KMS-11 (cell line): ENCODE results near the gene POLD3.

ENCODE experiments used
- H2AFZ ChIP-seq: fragments of 200-600 bp; sonication (generic); 2 replicates; pipeline ENCODE4 v1.6.1; 2016; ENCODE audit warnings: antibody characterized with exemption, mixed run types, low read depth
- H3K27ac ChIP-seq: fragments of 200-600 bp; sonication (generic); 2 replicates; pipeline ENCODE4 v1.6.1; 2016; ENCODE audit warnings: mild to moderate bottlenecking, mixed run types
- H3K27me3 ChIP-seq: fragments of 200-600 bp; sonication (generic); 2 replicates; pipeline ENCODE4 v1.6.1; 2017; ENCODE audit warnings: mild to moderate bottlenecking, low read depth, mixed run types, moderate library complexity; ENCODE audit not compliant: insufficient read depth
- H3K36me3 ChIP-seq: fragments of 200-600 bp; sonication (generic); 2 replicates; pipeline ENCODE4 v1.6.1; 2017; ENCODE audit warnings: mild to moderate bottlenecking, mixed run types; ENCODE audit not compliant: insufficient read depth
- H3K4me1 ChIP-seq: fragments of 200-600 bp; sonication (generic); 2 replicates; pipeline ENCODE4 v1.6.1; 2016; ENCODE audit warnings: mild to moderate bottlenecking, low read depth, mixed run types; ENCODE audit not compliant: poor library complexity, severe bottlenecking
- H3K4me2 ChIP-seq: fragments of 200-600 bp; sonication (generic); 2 replicates; pipeline ENCODE4 v1.7.0; 2016; ENCODE audit warnings: mild to moderate bottlenecking, mixed run types
- H3K4me3 ChIP-seq: fragments of 200-600 bp; sonication (generic); IDR thresholded peaks from 2 replicates; pipeline ENCODE4 v1.6.1; 2017; ENCODE audit warnings: low read depth, low read length, mixed read lengths; ENCODE audit not compliant: insufficient read depth
- H3K79me2 ChIP-seq: fragments of 200-600 bp; sonication (generic); 2 replicates; pipeline ENCODE4 v1.6.1; 2016; ENCODE audit warnings: low read depth, mixed run types; ENCODE audit not compliant: insufficient read depth
- H3K9ac ChIP-seq: fragments of 200-600 bp; sonication (generic); 2 replicates; pipeline ENCODE4 v1.6.1; 2016; ENCODE audit warnings: mild to moderate bottlenecking, mixed run types
- H4K20me1 ChIP-seq: fragments of 200-600 bp; sonication (generic); 2 replicates; pipeline ENCODE4 v1.6.1; 2016; ENCODE audit warnings: mild to moderate bottlenecking, mixed run types; ENCODE audit not compliant: insufficient read depth
- CTCF ChIP-seq: fragments of 200-600 bp; sonication (generic); conservative IDR thresholded peaks from 2 replicates; pipeline ENCODE4 v1.6.1; 2017; ENCODE audit warnings: low read depth, mild to moderate bottlenecking, antibody characterized with exemption, low read length, moderate library complexity, mixed read lengths

Gene POLD3

GRCh38 chr11:74642912-74643311 is 50.5 kb downstream of the POLD3 start:
- TF ChIP-seq CTCF, result no peak
- Histone ChIP-seq H2AFZ (no peak overlapping the region), H4K20me1 (no peaks in the 10 kb centered on the region), H3K79me2 (no peaks in the 10 kb centered on the region), H3K27ac (no peak overlapping the region), H3K9ac (no peak overlapping the region), H3K36me3 (no peaks in the 10 kb centered on the region), H3K4me3 (no peak overlapping the region), H3K27me3 (no peaks in the 10 kb centered on the region), H3K4me2 (no peak overlapping the region), H3K4me1 (peaks cover 14% of the 10 kb centered on the region)

- TF ChIP-seq CTCF, result no peak
- Histone ChIP-seq H3K4me1 (peaks cover 3% of the 10 kb centered on the region), H3K36me3 (no peaks in the 10 kb centered on the region), H3K4me2 (no peak overlapping the region), H4K20me1 (no peaks in the 10 kb centered on the region), H2AFZ (no peak overlapping the region), H3K79me2 (no peaks in the 10 kb centered on the region), H3K27ac (no peak overlapping the region), H3K27me3 (no peaks in the 10 kb centered on the region), H3K4me3 (no peak overlapping the region), H3K9ac (no peak overlapping the region)
Observed at GRCh38 chr11:74644081-74644480, 51.7 kb downstream of the POLD3 start.

GRCh38 chr11:74646215-74646614 is 53.8 kb downstream of the POLD3 start:
- Histone ChIP-seq H3K36me3 (no peaks in the 10 kb centered on the region), H3K4me2 (no peak overlapping the region), H3K9ac (no peak overlapping the region), H2AFZ (no peak overlapping the region), H3K27ac (no peak overlapping the region), H3K79me2 (no peaks in the 10 kb centered on the region), H3K4me1 (no peaks in the 10 kb centered on the region), H3K27me3 (no peaks in the 10 kb centered on the region), H4K20me1 (no peaks in the 10 kb centered on the region), H3K4me3 (no peak overlapping the region)
- no peak for TF ChIP-seq CTCF

GRCh38 chr11:74646954-74647353 is 54.6 kb downstream of the POLD3 start:
- H3K4me1 ChIP-seq, result no peaks in the 10 kb centered on the region
- H3K27ac ChIP-seq, result no peak overlapping the region
- no peaks in the 10 kb centered on the region for H3K79me2 ChIP-seq
- no peak overlapping the region for H2AFZ ChIP-seq
- H4K20me1 ChIP-seq, result no peaks in the 10 kb centered on the region
- no peak overlapping the region for H3K4me3 ChIP-seq
- no peaks in the 10 kb centered on the region for H3K36me3 ChIP-seq
- TF ChIP-seq CTCF, result no peak
- H3K4me2 ChIP-seq, result no peak overlapping the region
- H3K9ac ChIP-seq, result no peak overlapping the region
- H3K27me3 ChIP-seq, result no peaks in the 10 kb centered on the region

GRCh38 chr11:74647404-74647803 is 55.0 kb downstream of the POLD3 start:
- H3K4me1 ChIP-seq, result no peaks in the 10 kb centered on the region

More at GRCh38 chr11:74647404-74647803, 55.0 kb downstream of the POLD3 start:
- Histone ChIP-seq H3K79me2 (no peaks in the 10 kb centered on the region), H3K4me2 (no peak overlapping the region), H3K27me3 (no peaks in the 10 kb centered on the region), H3K27ac (no peak overlapping the region), H3K36me3 (no peaks in the 10 kb centered on the region), H4K20me1 (no peaks in the 10 kb centered on the region), H3K4me3 (no peak overlapping the region), H2AFZ (no peak overlapping the region), H3K9ac (no peak overlapping the region)
- no peak for TF ChIP-seq CTCF
